ENCODE data around the gene CDR2. TPM values are rescaled to one million over a fixed set of nuclear protein-coding genes. Genes with fewer than 3 reads are reported as not detected.
A peak's percentile ranks its signal among the peaks of the same experiment; 100 is the strongest.

CDR2 gene
- total and polyA plus RNA-seq, 4 donors = 26.4 to 37.9 (median 31.3) TPM

- H3K4me1 ChIP-seq (ENCODE audit: control insufficient read depth in 1 of 2, insufficient read depth in 2 of 2, low read length in 2 of 2) = no peaks in the 10 kb centered on the region
- no peak for DNase-seq
- H3K36me3 ChIP-seq (ENCODE audit: control insufficient read depth in 1 of 2, insufficient read depth in 2 of 2, low read length in 1 of 2) = peaks cover 0 to 2% of the 10 kb centered on the region in 2 donors
- no peak overlapping the region for H3K27ac ChIP-seq (ENCODE audit: low read depth in 1 of 2, low read length in 2 of 2)
- no peaks in the 10 kb centered on the region for H3K27me3 ChIP-seq (ENCODE audit: control insufficient read depth in 1 of 2, insufficient read depth in 2 of 2, low read length in 1 of 2)
- H3K4me3 ChIP-seq (ENCODE audit: low read length in 2 of 2) = no peak overlapping the region
- WGBS, 2 donors = 88 to 92% methylated on average over 17 of the region's 17 CpGs
- no peak for ATAC-seq (ENCODE audit: low FRiP score)
- no peaks in the 10 kb centered on the region for H3K9me3 ChIP-seq (ENCODE audit: control insufficient read depth, low read length)
- intact Hi-C loops (cut with DNase I) = loop anchor here in 1 of 2 donors (5.0 to 10.0 kb wide), 2 partner anchors 1020 to 1138 kb away; no protein-coding TSS in a partner anchor
Observed at GRCh38 chr16:22322741-22323140, 51.7 kb downstream of the CDR2 start.

- ATAC-seq (ENCODE audit: low FRiP score) (no peak), DNase-seq (no peak)
- no peaks in the 10 kb centered on the region for H3K27me3 ChIP-seq (ENCODE audit: control insufficient read depth in 1 of 2, insufficient read depth in 2 of 2, low read length in 1 of 2)
- no peaks in the 10 kb centered on the region for H3K4me1 ChIP-seq (ENCODE audit: control insufficient read depth in 1 of 2, insufficient read depth in 2 of 2, low read length in 2 of 2)
- intact Hi-C loops (cut with DNase I) = loop anchor here in 1 of 2 donors (5.0 to 10.0 kb wide), 2 partner anchors 1020 to 1137 kb away; no protein-coding TSS in a partner anchor
- H3K4me3 ChIP-seq (ENCODE audit: low read length in 2 of 2) = no peak overlapping the region
- no peak overlapping the region for H3K27ac ChIP-seq (ENCODE audit: low read depth in 1 of 2, low read length in 2 of 2)
- WGBS, 2 donors = 93% methylated on average over 11 of the region's 11 CpGs
- H3K9me3 ChIP-seq (ENCODE audit: control insufficient read depth, low read length) = no peaks in the 10 kb centered on the region
- H3K36me3 ChIP-seq (ENCODE audit: control insufficient read depth in 1 of 2, insufficient read depth in 2 of 2, low read length in 1 of 2) = no peaks in the 10 kb centered on the region
Observed at GRCh38 chr16:22322021-22322471, 52.4 kb downstream of the CDR2 start.

GRCh38 chr16:22321340-22322001, 52.9 kb downstream of the CDR2 start:
- intact Hi-C loops (cut with DNase I) = loop anchor here in 1 of 2 donors (5.0 to 10.0 kb wide), 2 partner anchors 1019 to 1137 kb away; no protein-coding TSS in a partner anchor
- peak in 1 of 2 donors; percentile 85 for DNase-seq

GRCh38 chr16:22320572-22321339, 53.7 kb downstream of the CDR2 start:
- Histone ChIP-seq H3K9me3 (ENCODE audit: control insufficient read depth, low read length) (no peaks in the 10 kb centered on the region), H3K27ac (ENCODE audit: low read depth in 1 of 2, low read length in 2 of 2) (no peak overlapping the region), H3K27me3 (ENCODE audit: control insufficient read depth in 1 of 2, insufficient read depth in 2 of 2, low read length in 1 of 2) (no peaks in the 10 kb centered on the region), H3K4me1 (ENCODE audit: control insufficient read depth in 1 of 2, insufficient read depth in 2 of 2, low read length in 2 of 2) (no peaks in the 10 kb centered on the region), H3K4me3 (ENCODE audit: low read length in 2 of 2) (no peak overlapping the region), H3K36me3 (ENCODE audit: control insufficient read depth in 1 of 2, insufficient read depth in 2 of 2, low read length in 1 of 2) (no peaks in the 10 kb centered on the region)
- DNase-seq = peak in 1 of 2 donors; percentile 25
- intact Hi-C loops (cut with DNase I) = loop anchor here in 1 of 2 donors (5.0 to 10.0 kb wide), 2 partner anchors 1018 to 1136 kb away; no protein-coding TSS in a partner anchor
- ATAC-seq (ENCODE audit: low FRiP score) = no peak
- WGBS, 2 donors = 51% methylated on average over 13 of the region's 13 CpGs

More at GRCh38 chr16:22321340-22322001, 52.9 kb downstream of the CDR2 start:
- WGBS, 2 donors = 39 to 40% methylated on average over 16 of the region's 16 CpGs
- Histone ChIP-seq H3K36me3 (ENCODE audit: control insufficient read depth in 1 of 2, insufficient read depth in 2 of 2, low read length in 1 of 2) (no peaks in the 10 kb centered on the region), H3K4me1 (ENCODE audit: control insufficient read depth in 1 of 2, insufficient read depth in 2 of 2, low read length in 2 of 2) (no peaks in the 10 kb centered on the region), H3K27me3 (ENCODE audit: control insufficient read depth in 1 of 2, insufficient read depth in 2 of 2, low read length in 1 of 2) (no peaks in the 10 kb centered on the region), H3K27ac (ENCODE audit: low read depth in 1 of 2, low read length in 2 of 2) (no peak overlapping the region), H3K9me3 (ENCODE audit: control insufficient read depth, low read length) (no peaks in the 10 kb centered on the region), H3K4me3 (ENCODE audit: low read length in 2 of 2) (no peak overlapping the region)
- ATAC-seq (ENCODE audit: low FRiP score) = peak; percentile 75

- Histone ChIP-seq H3K9me3 (ENCODE audit: control insufficient read depth, low read length) (no peaks in the 10 kb centered on the region), H3K27me3 (ENCODE audit: control insufficient read depth in 1 of 2, insufficient read depth in 2 of 2, low read length in 1 of 2) (no peaks in the 10 kb centered on the region), H3K36me3 (ENCODE audit: control insufficient read depth in 1 of 2, insufficient read depth in 2 of 2, low read length in 1 of 2) (no peaks in the 10 kb centered on the region), H3K27ac (ENCODE audit: low read depth in 1 of 2, low read length in 2 of 2) (no peak overlapping the region), H3K4me1 (ENCODE audit: control insufficient read depth in 1 of 2, insufficient read depth in 2 of 2, low read length in 2 of 2) (no peaks in the 10 kb centered on the region), H3K4me3 (ENCODE audit: low read length in 2 of 2) (no peak overlapping the region)
- ATAC-seq (ENCODE audit: low FRiP score) (no peak), DNase-seq (peak in 1 of 2 donors; percentile 74)
- 83 to 84% methylated on average over 18 of the region's 18 CpGs for WGBS, 2 donors
- intact Hi-C loops (cut with DNase I) = no loop called here
Observed at GRCh38 chr16:22318690-22319358, 55.6 kb downstream of the CDR2 start.

GRCh38 chr16:22317625-22318024, 56.8 kb downstream of the CDR2 start:
- intact Hi-C loops (cut with DNase I) = no loop called here
- Histone ChIP-seq H3K36me3 (ENCODE audit: control insufficient read depth in 1 of 2, insufficient read depth in 2 of 2, low read length in 1 of 2) (peaks cover 0 to 2% of the 10 kb centered on the region in 2 donors), H3K4me3 (ENCODE audit: low read length in 2 of 2) (no peak overlapping the region), H3K27me3 (ENCODE audit: control insufficient read depth in 1 of 2, insufficient read depth in 2 of 2, low read length in 1 of 2) (no peaks in the 10 kb centered on the region), H3K9me3 (ENCODE audit: control insufficient read depth, low read length) (no peaks in the 10 kb centered on the region), H3K4me1 (ENCODE audit: control insufficient read depth in 1 of 2, insufficient read depth in 2 of 2, low read length in 2 of 2) (no peaks in the 10 kb centered on the region), H3K27ac (ENCODE audit: low read depth in 1 of 2, low read length in 2 of 2) (no peak overlapping the region)
- 76 to 79% methylated on average over 6 of the region's 6 CpGs for WGBS, 2 donors
- ATAC-seq (ENCODE audit: low FRiP score) (no peak), DNase-seq (peak in 1 of 2 donors; percentile 13)

- 80 to 81% methylated on average over 17 of the region's 17 CpGs for WGBS, 2 donors
- H3K36me3 ChIP-seq (ENCODE audit: control insufficient read depth in 1 of 2, insufficient read depth in 2 of 2, low read length in 1 of 2) = peaks cover 0 to 2% of the 10 kb centered on the region in 2 donors
- no peak for ATAC-seq (ENCODE audit: low FRiP score)
Observed at GRCh38 chr16:22317001-22317530, 57.4 kb downstream of the CDR2 start.

GRCh38 chr16:22316411-22316811, 58.0 kb downstream of the CDR2 start:
- ATAC-seq (ENCODE audit: low FRiP score) (no peak), DNase-seq (no peak)
- H3K36me3 ChIP-seq (ENCODE audit: control insufficient read depth in 1 of 2, insufficient read depth in 2 of 2, low read length in 1 of 2) = peaks cover 0 to 2% of the 10 kb centered on the region in 2 donors
- no peak overlapping the region for H3K4me3 ChIP-seq (ENCODE audit: low read length in 2 of 2)
- no peaks in the 10 kb centered on the region for H3K4me1 ChIP-seq (ENCODE audit: control insufficient read depth in 1 of 2, insufficient read depth in 2 of 2, low read length in 2 of 2)
- WGBS, 2 donors = 82 to 90% methylated on average over 9 of the region's 9 CpGs
- intact Hi-C loops (cut with DNase I) = no loop called here
- H3K27me3 ChIP-seq (ENCODE audit: control insufficient read depth in 1 of 2, insufficient read depth in 2 of 2, low read length in 1 of 2) = no peaks in the 10 kb centered on the region
- no peak overlapping the region for H3K27ac ChIP-seq (ENCODE audit: low read depth in 1 of 2, low read length in 2 of 2)
- H3K9me3 ChIP-seq (ENCODE audit: control insufficient read depth, low read length) = no peaks in the 10 kb centered on the region

More at GRCh38 chr16:22317001-22317530, 57.4 kb downstream of the CDR2 start:
- no peaks in the 10 kb centered on the region for H3K4me1 ChIP-seq (ENCODE audit: control insufficient read depth in 1 of 2, insufficient read depth in 2 of 2, low read length in 2 of 2)
- H3K9me3 ChIP-seq (ENCODE audit: control insufficient read depth, low read length) = no peaks in the 10 kb centered on the region
- H3K27ac ChIP-seq (ENCODE audit: low read depth in 1 of 2, low read length in 2 of 2) = no peak overlapping the region
- no peak overlapping the region for H3K4me3 ChIP-seq (ENCODE audit: low read length in 2 of 2)
- no peaks in the 10 kb centered on the region for H3K27me3 ChIP-seq (ENCODE audit: control insufficient read depth in 1 of 2, insufficient read depth in 2 of 2, low read length in 1 of 2)
- intact Hi-C loops (cut with DNase I) = no loop called here
- no peak for DNase-seq

All from aorta (tissue), 5 donors.